ENCODE data around the gene SLC9A7.
A peak's percentile ranks its signal among the peaks of the same experiment; 100 is the strongest.

Gene SLC9A7

DNA sequence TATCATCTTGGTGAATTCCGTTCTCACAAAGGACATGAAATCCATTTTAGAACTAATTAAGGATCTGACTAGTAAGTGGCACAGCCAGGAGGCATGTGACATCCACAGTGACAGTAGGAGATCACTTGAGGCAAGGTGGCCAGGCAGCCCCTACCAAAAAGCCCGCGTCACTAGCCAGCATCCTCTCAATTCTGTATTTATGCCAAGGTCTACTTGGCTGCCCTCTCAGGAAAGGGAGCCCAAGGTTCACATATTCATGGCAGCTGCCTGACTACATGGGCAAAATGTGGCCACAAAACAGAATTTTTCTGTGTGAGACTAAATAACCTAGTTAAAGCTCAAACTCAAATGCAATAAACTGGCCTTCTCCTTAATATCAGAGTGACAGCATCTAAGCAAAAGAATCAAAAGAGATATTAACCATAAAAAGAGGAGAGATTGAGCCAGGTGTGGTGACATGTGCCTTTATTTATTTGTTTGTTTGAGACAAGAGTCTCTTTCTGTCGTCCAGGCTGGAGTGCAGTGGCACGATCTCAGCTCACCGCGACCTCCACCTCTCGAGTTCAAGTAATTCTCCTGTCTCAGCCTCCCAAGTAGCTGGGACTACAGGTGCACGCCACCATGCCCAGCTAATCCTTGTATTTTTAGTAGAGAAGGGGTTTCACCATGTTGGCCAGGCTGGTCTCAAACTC, 51.5 kb downstream of the SLC9A7 start:
- DNase-seq (ENCODE audit: low spot score) = no peak

DNA sequence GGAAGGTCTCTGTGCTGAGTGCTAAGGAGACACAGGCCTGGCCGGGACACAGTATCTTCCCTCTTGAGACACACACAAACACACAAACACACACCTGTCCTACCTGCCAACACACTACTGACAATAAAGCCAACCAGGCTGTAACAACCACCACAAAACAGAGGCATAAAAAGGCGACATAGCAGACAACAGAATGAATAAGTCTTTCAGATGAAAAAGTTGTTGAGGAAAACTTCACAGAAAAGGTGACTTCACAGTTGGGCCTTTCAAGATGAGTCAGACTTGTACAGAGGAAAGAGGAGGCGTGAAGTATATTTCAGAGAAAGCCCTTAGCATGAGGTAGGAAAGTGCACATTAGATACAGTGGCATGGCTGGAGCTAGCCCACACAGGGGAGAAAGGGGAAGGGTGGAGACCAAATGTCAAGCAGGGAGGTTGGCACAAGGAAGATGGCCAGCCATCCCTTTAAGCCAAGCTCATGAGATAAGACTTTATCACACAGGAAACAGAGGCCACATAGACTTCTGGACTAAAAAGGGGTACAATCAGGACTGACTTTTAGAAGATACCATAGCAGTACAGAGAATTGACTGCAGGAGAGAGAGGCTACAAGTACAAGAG, 54.0 kb downstream of the SLC9A7 start:
- no peak for DNase-seq (ENCODE audit: low spot score)

- DNase-seq (ENCODE audit: low spot score) = no peak
Measured at GRCh38 chrX:46703980-46704379, 54.9 kb downstream of the SLC9A7 start.

GRCh38 chrX:46698691-46699090, 60.2 kb downstream of the SLC9A7 start:
- no peak for DNase-seq (ENCODE audit: low spot score)

- DNase-seq (ENCODE audit: low spot score) = no peak
Measured at GRCh38 chrX:46695491-46695890, 63.4 kb downstream of the SLC9A7 start.

DNA sequence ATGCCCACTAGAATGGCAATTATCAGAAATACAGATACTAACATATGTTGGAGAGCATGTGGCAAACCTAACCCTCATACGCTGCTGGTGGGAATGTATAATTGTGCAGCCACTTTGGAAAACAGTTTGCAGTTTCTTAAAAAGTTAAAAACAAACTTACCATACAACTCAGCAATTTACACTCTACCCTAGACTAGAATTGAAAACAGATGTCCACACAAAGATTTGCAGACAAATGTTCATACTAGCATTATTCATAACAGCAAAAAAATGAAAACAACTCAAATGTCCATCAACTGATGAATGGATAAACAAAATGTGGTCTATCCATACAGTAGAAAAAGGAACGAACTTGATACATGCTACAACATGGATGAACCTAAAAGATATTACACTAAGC, 64.4 kb downstream of the SLC9A7 start:
- no peak for DNase-seq (ENCODE audit: low spot score)

- no peak for DNase-seq (ENCODE audit: low spot score)
Measured at GRCh38 chrX:46693149-46693548, 65.8 kb downstream of the SLC9A7 start.

DNA sequence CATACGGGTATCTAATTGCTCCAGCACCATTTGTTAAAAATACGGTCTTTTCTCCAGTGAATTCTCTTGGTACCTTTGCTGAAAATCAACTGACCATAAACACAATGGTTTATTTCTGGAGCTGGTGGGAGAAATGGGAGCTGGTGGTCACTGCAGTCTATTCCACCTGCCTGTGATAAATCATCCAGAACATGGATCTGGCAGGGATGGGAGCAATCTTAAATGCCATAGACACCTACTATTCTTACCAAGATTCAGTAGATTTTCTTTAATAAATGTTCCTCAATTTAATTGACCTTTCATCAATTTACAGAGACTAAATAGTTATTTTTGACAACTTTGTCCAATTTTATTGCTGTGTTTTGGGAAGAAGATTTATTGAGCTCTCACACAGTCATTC, 68.1 kb downstream of the SLC9A7 start:
- no peak for DNase-seq (ENCODE audit: low spot score)

- DNase-seq (ENCODE audit: low spot score) = no peak
Measured at GRCh38 chrX:46687619-46688018, 71.3 kb downstream of the SLC9A7 start.

GRCh38 chrX:46686003-46686645, 72.8 kb downstream of the SLC9A7 start:
- peak; percentile 29 for DNase-seq (ENCODE audit: low spot score)

DNA sequence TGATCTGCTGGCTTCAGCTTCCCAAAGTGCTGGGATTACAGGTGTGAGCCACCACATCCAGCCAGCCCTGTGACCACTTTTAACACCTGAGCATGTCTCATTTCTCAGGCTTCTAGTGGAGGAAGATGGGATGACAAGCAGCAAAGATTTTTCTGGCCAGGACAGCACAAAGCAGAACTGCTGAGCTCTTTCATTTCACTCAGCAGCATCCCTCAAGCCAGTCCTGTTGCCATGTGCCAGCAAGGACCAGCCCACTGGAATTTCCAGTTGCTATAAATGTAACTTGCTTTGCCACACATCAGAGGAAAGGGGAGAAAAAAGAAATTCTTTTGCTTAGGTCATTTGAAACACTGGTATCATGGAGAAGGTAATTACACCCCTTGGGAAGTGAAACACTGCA, 75.9 kb downstream of the SLC9A7 start:
- no peak for DNase-seq (ENCODE audit: low spot score)

- DNase-seq (ENCODE audit: low spot score) = no peak
Measured at GRCh38 chrX:46681849-46682248, 77.1 kb downstream of the SLC9A7 start.

DNA sequence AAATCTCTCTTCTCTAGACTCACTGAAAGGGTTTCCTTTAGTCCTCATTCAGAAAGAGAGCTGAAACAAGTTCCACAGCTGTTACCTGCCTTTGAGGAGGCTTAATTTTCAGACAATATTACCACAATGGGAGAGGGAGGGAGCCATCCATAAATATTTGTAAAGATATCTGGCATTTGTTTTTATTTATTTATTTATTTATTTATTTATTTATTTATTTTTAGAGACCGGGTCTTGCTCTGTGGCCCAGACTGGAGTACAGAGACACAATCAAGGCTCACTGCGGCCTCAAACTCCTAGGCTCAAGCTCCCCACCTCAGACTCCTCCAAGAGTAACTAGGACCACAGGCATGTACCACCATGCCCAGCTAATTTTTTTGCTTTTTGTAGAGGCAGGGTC, 80.7 kb downstream of the SLC9A7 start:
- DNase-seq (ENCODE audit: low spot score) = no peak

GRCh38 chrX:46676399-46677356, 82.2 kb downstream of the SLC9A7 start:
- no peak for DNase-seq (ENCODE audit: low spot score)

DNA sequence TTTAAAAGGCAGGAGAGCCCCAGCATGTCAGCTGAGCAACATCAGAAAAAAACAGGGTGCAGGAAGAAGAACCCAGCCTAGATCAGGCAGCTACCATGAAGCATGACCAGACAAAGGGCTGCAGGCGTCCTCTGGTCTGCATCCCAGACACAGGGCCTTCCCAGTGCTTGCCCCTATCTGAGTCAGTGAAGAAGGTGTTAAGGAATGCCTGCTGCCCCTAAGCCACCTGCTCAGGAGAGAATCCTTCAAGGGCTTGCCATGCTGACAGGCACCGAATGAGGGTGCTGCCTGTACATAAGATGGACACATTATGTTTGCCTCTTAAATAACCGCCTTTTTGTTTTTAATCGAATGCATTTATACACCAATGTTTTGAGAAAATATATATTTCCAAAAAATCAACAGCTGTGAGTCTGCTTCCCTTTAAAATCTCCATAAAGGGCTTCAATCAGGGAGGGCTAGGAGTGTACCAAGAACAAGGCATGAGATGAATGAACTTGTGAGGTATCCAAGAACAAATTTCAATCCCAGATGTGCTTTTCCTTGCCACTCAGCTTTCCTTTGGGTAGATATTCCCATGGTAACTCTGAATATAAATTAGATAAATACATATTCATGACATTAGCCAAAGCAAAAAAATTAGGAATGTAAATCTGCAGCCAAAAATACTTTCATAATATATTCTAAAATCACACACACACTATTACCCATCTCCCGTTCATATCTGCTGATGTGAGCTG, 85.1 kb downstream of the SLC9A7 start:
- DNase-seq (ENCODE audit: low spot score) = no peak

GRCh38 chrX:46670316-46670715, 88.6 kb downstream of the SLC9A7 start:
- DNase-seq (ENCODE audit: low spot score) = no peak

GRCh38 chrX:46666831-46667230, 92.1 kb downstream of the SLC9A7 start:
- no peak for DNase-seq (ENCODE audit: low spot score)

GRCh38 chrX:46665232-46666152, 93.4 kb downstream of the SLC9A7 start:
- DNase-seq (ENCODE audit: low spot score) = no peak

- no peak for DNase-seq (ENCODE audit: low spot score)
Measured at GRCh38 chrX:46662188-46662958, 96.5 kb downstream of the SLC9A7 start.

All from SK-N-DZ (cell line).